ENCODE measurements around the gene SLC22A24.
"Not testable (repeated sequence)": the region's sequence is repeated elsewhere in the genome, so short reads cannot be mapped to it uniquely, and the experiment has no call there.

Gene SLC22A24

GRCh38 chr11:63144121-63144520, at the start of gene SLC22A24:
Gene SLC22A24 (minus strand): TSS chr11:63144221. CDS start chr11:63143779, 442 bp downstream.
- DNase-seq (ENCODE audit: low read depth, low spot score), result no peak

GRCh38 chr11:63180536-63180935, 36.5 kb upstream of the SLC22A24 start:
- DNase-seq (ENCODE audit: low read depth, low spot score), result no peak

- DNase-seq (ENCODE audit: low read depth, low spot score), result no peak
Observed at GRCh38 chr11:63179432-63180041, 35.5 kb upstream of the SLC22A24 start.

DNA sequence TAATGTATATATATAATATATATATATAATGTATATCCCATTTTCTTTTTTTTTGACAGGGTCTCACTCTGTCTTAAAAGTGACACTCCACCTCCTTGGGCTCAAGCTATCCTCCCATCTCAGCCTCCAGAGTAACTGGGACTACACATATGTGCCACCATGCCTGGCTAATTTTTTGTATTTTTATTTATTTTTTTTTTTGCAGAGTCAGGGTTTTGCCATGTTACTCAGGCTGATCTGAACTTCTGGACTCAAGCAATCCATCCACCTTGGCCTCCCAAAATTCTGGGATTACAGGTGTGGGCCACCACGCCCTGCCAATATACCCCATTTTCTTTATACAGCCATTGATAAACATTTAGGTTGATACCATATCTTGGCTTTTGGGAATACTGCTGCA, 33.9 kb upstream of the SLC22A24 start:
- no peak for DNase-seq (ENCODE audit: low read depth, low spot score)

DNA sequence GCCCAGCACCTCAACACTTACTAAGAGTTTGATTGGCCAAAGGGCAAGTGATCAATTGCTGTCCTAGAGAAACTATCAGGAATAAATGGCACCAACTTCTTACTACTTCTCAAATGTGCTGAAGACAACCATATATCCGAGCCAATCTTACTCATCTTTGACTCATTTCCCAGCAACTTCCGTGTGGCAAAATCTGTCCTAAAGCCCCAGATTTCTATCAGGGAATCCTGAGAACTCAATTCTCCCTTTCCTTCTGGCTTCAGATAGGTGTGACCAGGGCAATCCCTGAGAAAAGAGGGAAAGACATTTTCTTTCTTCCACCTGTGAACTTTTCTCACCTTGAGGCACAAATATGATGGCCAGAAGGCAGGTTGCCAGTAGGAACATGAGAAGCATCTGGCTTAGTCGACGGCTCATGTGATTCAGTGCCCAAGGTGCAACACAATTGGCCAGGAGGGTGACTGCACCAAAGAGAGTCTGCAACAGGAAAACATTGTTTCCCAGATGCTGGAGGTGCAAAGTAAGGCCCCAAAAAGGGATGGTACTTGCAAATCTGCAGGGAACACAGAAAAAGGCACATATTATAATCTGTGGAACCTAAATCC, 21.8 kb upstream of the SLC22A24 start:
- no peak for DNase-seq (ENCODE audit: low read depth, low spot score)

GRCh38 chr11:63155794-63156193, 11.8 kb upstream of the SLC22A24 start:
- no peak for DNase-seq (ENCODE audit: low read depth, low spot score)

- DNase-seq (ENCODE audit: low read depth, low spot score), result no peak
Observed at GRCh38 chr11:63146581-63146980, 2.6 kb upstream of the SLC22A24 start.

DNA sequence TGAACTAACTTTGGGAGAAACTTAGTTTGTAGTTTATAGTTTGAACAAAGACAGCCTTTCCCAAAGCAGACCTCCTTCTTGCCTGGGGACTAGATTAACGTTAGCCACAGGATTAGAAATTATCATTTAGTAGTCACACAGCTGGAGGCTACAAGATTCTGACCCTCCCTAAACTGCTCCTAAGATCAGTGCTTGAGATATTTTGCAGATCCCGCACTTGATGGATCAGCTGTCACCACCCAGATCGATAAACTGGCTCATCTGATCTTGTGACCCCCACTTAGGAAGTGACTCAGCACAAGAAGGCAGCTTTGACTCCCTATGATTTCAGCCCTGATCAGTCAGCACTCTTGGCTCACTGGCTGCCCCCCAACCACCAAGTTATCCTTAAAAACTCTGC, 1.6 kb downstream of the SLC22A24 start:
- DNase-seq (ENCODE audit: low read depth, low spot score), result no peak

- DNase-seq (ENCODE audit: low read depth, low spot score), result no peak
Observed at GRCh38 chr11:63132985-63133775, 10.8 kb downstream of the SLC22A24 start.

GRCh38 chr11:63099555-63099954, 44.5 kb downstream of the SLC22A24 start:
- DNase-seq (ENCODE audit: low read depth, low spot score), result no peak

GRCh38 chr11:63080682-63081081, 63.3 kb downstream of the SLC22A24 start:
- DNase-seq (ENCODE audit: low read depth, low spot score), result no peak

DNA sequence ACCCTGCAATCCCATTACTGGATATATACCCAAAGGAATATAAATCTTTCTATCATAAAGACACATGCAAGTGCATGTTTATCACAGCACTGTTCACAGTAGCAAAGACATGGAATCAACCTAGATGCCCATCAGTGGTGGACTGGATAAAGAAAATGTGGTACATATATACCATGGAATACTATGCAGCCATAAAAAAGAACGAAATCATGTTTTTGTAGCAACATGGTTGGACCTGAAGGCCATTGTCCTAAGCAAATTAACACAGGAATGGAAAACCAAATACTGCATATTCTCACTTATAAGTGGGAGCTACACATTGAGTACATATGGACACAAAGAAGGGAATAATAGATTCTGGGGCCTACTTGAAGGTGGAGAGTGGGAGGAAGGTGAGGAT, 97.8 kb downstream of the SLC22A24 start:
- not testable (repeated sequence) for DNase-seq (ENCODE audit: low read depth, low spot score)

DNA sequence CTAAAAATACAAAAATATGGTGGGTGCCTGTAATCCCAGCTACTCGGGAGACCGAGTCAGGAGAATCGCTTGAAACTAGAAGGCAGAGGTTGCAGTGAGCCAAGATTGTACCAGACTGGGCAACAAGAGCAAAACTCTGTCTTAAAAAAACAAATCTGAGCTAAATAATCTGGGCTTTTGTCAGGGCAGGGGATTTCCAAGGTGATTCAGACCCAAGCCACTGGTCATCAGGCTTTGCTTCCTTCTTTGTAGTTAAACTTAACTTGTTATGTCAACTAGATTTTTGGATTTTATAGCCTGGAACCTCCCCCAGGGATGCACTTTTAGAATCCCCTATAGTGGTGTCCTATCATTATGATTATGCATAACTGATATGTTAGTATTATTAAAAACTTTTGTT, 101.4 kb downstream of the SLC22A24 start:
- no peak for DNase-seq (ENCODE audit: low read depth, low spot score)

DNA sequence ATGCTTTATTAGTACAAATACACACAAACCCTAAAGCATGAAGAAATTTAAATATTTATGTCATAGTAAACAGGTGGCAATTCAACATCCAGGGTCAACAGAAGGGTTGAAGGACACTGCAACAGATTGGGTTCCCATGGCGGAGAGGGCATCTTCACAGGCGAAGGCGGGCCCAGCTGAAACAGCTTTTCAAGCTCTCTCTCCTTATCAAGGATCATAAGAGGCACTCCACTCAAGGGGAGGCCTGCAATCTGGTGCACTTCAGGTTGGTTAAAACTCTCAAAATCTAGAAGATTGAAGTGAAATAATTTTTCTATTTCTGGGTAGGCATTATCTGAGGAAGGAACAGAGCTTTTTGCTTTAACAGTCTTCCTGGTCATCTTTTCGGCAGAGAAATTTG, 111.6 kb downstream of the SLC22A24 start:
- DNase-seq (ENCODE audit: low read depth, low spot score), result no peak

Measured in activated naive CD8-positive, alpha-beta T cell treated with anti-CD3 and anti-CD28 coated beads, Interleukin-2, amount 50 U/mL, for 16 hours (primary cell).